WTC11 (cell line): Measurements from ENCODE around the gene NOL9. TPM values are rescaled to one million over a fixed set of nuclear protein-coding genes. Genes with fewer than 3 reads are reported as not detected.

ENCODE experiments used
- CBFB ChIP-seq: sonication (generic); formaldehyde crosslinking; IDR thresholded peaks from 2 replicates; pipeline ENCODE4 v1.8.1; 2022; ENCODE audit warnings: mild to moderate bottlenecking, low read depth, missing genetic modification reagents
- CREB1 ChIP-seq: sonication (generic); formaldehyde crosslinking; IDR thresholded peaks from 2 replicates; pipeline ENCODE4 v1.8.0; 2023; ENCODE audit warnings: mild to moderate bottlenecking, missing genetic modification reagents
- EMX1 ChIP-seq: fragments of 250-450 bp; sonication (Bioruptor Pico); IDR thresholded peaks from 2 replicates; pipeline ENCODE4 v1.8.0; 2021; ENCODE audit warnings: mild to moderate bottlenecking
- ESRRA ChIP-seq: sonication (generic); formaldehyde crosslinking; IDR thresholded peaks from 2 replicates; pipeline ENCODE4 v1.8.1; 2022; ENCODE audit warnings: mild to moderate bottlenecking, missing genetic modification reagents, borderline replicate concordance
- JAZF1 ChIP-seq: fragments of 250-450 bp; sonication (Bioruptor Pico); IDR thresholded peaks from 2 replicates; pipeline ENCODE4 v1.9.0; 2021; ENCODE audit warnings: moderate library complexity, mild to moderate bottlenecking, inconsistent platforms
- KAT7 ChIP-seq: sonication (generic); formaldehyde crosslinking; IDR thresholded peaks from 2 replicates; pipeline ENCODE4 v1.8.1; 2023; ENCODE audit warnings: missing genetic modification reagents, mild to moderate bottlenecking, borderline replicate concordance
- OVOL2 ChIP-seq: fragments of 250-450 bp; sonication (Bioruptor Pico); IDR thresholded peaks from 2 replicates; pipeline ENCODE4 v1.9.0; 2021; ENCODE audit warnings: mild to moderate bottlenecking, borderline replicate concordance
- SMAD4 ChIP-seq: sonication (generic); formaldehyde crosslinking; IDR thresholded peaks from 2 replicates; pipeline ENCODE4 v1.8.0; 2022; ENCODE audit warnings: mild to moderate bottlenecking, missing genetic modification reagents
- TEAD4 ChIP-seq: sonication (generic); formaldehyde crosslinking; IDR thresholded peaks from 2 replicates; pipeline ENCODE4 v1.8.0; 2022; ENCODE audit warnings: mild to moderate bottlenecking, missing genetic modification reagents
- ZNF121 ChIP-seq: sonication (generic); formaldehyde crosslinking; IDR thresholded peaks from 2 replicates; pipeline ENCODE4 v1.8.0; 2023; ENCODE audit warnings: missing genetic modification reagents
- ZNF396 ChIP-seq: fragments of 250-450 bp; sonication (Bioruptor Pico); IDR thresholded peaks from 2 replicates; pipeline ENCODE4 v1.8.0; 2021; ENCODE audit warnings: mild to moderate bottlenecking, moderate library complexity, borderline replicate concordance
- ZNF423 ChIP-seq: fragments of 250-450 bp; sonication (Bioruptor Pico); IDR thresholded peaks from 2 replicates; pipeline ENCODE4 v2.1.2; 2022; ENCODE audit warnings: mild to moderate bottlenecking, moderate library complexity
- ZNF671 ChIP-seq: fragments of 250-450 bp; sonication (Bioruptor Pico); IDR thresholded peaks from 2 replicates; pipeline ENCODE4 v1.8.0; 2021; ENCODE audit warnings: mild to moderate bottlenecking
- total RNA-seq: library from RNA; stranded (reverse); gene quantifications from 3 replicates; pipeline ENCODE4 v1.2.3, GENCODE V29; 2021
- TF ChIP-seq, protein P1 (sequence below): fragments of 250-450 bp; sonication (Bioruptor Pico); IDR thresholded peaks from 2 replicates; pipeline ENCODE4 v1.8.0; 2021; ENCODE audit warnings: mild to moderate bottlenecking
- TF ChIP-seq, protein P2 (sequence below): sonication (generic); formaldehyde crosslinking; IDR thresholded peaks from 2 replicates; pipeline ENCODE4 v1.8.1; 2023; ENCODE audit warnings: mild to moderate bottlenecking, moderate library complexity, missing genetic modification reagents
- TF ChIP-seq, protein P3 (sequence below): fragments of 250-450 bp; sonication (Bioruptor Pico); conservative IDR thresholded peaks from 2 replicates; pipeline ENCODE4 v1.9.0; 2021; ENCODE audit warnings: mild to moderate bottlenecking
- TF ChIP-seq, protein P4 (sequence below): sonication (generic); formaldehyde crosslinking; IDR thresholded peaks from 2 replicates; pipeline ENCODE4 v1.8.0; 2022; ENCODE audit warnings: mild to moderate bottlenecking, missing genetic modification reagents
- TF ChIP-seq, protein P5 (sequence below): sonication (generic); formaldehyde crosslinking; IDR thresholded peaks from 2 replicates; pipeline ENCODE4 v1.8.1; 2023; ENCODE audit warnings: mild to moderate bottlenecking, missing genetic modification reagents, moderate library complexity
- TF ChIP-seq, protein P6 (sequence below): sonication (generic); formaldehyde crosslinking; IDR thresholded peaks from 2 replicates; pipeline ENCODE4 v1.8.1; 2023; ENCODE audit warnings: mild to moderate bottlenecking, missing genetic modification reagents
- TF ChIP-seq, protein P7 (sequence below): sonication (generic); formaldehyde crosslinking; IDR thresholded peaks from 2 replicates; pipeline ENCODE4 v1.8.1; 2023; ENCODE audit warnings: mild to moderate bottlenecking, missing genetic modification reagents
- TF ChIP-seq, protein P8 (sequence below): sonication (generic); formaldehyde crosslinking; IDR thresholded peaks from 2 replicates; pipeline ENCODE4 v1.8.1; 2022; ENCODE audit warnings: mild to moderate bottlenecking, moderate library complexity, missing genetic modification reagents
- TF ChIP-seq, protein P9 (sequence below): sonication (generic); formaldehyde crosslinking; IDR thresholded peaks from 2 replicates; pipeline ENCODE4 v1.8.0; 2022; ENCODE audit warnings: mild to moderate bottlenecking, missing genetic modification reagents
- TF ChIP-seq, protein P10 (sequence below): fragments of 250-450 bp; sonication (Bioruptor Pico); IDR thresholded peaks from 2 replicates; pipeline ENCODE4 v1.9.0; 2021; ENCODE audit warnings: moderate library complexity, mild to moderate bottlenecking, inconsistent platforms, borderline replicate concordance
- TF ChIP-seq, protein P11 (sequence below): sonication (generic); formaldehyde crosslinking; conservative IDR thresholded peaks from 2 replicates; pipeline ENCODE4 v1.8.1; 2022; ENCODE audit warnings: mild to moderate bottlenecking, missing genetic modification reagents

NOL9 gene
- total RNA-seq, 1 experiment from 2014 or later = 37.4 TPM

DNA sequence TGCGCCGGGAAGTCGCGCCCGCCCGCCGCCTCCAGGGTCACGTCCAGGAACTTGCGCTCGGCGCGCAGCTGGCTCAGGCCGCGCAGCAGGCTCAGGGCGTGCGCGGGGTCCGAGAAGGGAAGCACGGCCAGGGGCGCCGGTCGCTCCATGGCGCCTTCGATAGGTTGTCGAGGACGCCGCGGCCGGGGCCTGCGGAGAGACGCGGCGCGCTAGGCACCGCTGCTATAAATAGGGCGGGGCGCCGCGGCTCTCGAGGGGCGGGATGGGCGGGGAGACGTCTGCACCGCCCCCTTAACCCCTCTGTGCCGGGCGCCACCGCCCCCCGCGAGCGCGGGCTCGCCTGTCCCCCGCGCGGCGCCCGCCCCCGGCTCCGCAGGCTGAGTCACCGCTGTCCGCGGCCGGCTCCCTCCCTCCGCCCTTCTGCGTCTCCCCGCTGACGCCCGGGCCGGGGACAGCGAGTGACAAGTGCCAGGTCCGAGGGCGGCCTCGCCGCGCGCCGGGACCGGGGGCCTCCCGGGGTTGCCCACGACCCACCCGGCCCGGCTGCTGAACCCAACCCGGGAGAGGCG is 48.4 kb upstream of the NOL9 start, which contains the start of gene KLHL21 (continued):
- no peak for TF ChIP-seq SMAD4 (CRISPR knock-in tag)
- TF ChIP-seq, protein P1, sequence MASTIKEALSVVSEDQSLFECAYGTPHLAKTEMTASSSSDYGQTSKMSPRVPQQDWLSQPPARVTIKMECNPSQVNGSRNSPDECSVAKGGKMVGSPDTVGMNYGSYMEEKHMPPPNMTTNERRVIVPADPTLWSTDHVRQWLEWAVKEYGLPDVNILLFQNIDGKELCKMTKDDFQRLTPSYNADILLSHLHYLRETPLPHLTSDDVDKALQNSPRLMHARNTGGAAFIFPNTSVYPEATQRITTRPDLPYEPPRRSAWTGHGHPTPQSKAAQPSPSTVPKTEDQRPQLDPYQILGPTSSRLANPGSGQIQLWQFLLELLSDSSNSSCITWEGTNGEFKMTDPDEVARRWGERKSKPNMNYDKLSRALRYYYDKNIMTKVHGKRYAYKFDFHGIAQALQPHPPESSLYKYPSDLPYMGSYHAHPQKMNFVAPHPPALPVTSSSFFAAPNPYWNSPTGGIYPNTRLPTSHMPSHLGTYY (CRISPR knock-in tag) = no peak
- TF ChIP-seq, protein P2, sequence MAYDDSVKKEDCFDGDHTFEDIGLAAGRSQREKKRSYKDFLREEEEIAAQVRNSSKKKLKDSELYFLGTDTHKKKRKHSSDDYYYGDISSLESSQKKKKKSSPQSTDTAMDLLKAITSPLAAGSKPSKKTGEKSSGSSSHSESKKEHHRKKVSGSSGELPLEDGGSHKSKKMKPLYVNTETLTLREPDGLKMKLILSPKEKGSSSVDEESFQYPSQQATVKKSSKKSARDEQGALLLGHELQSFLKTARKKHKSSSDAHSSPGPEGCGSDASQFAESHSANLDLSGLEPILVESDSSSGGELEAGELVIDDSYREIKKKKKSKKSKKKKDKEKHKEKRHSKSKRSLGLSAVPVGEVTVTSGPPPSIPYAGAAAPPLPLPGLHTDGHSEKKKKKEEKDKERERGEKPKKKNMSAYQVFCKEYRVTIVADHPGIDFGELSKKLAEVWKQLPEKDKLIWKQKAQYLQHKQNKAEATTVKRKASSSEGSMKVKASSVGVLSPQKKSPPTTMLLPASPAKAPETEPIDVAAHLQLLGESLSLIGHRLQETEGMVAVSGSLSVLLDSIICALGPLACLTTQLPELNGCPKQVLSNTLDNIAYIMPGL (CRISPR knock-in tag) = peak; percentile 72; the same call in 1 of the 2 replicates
- no peak for TF ChIP-seq ZNF396 (CRISPR knock-in tag)
- TF ChIP-seq OVOL2 = no peak
- no peak for TF ChIP-seq KAT7 (CRISPR knock-in tag)
- no peak for TF ChIP-seq ZNF423 (CRISPR knock-in tag)
- TF ChIP-seq, protein P3, sequence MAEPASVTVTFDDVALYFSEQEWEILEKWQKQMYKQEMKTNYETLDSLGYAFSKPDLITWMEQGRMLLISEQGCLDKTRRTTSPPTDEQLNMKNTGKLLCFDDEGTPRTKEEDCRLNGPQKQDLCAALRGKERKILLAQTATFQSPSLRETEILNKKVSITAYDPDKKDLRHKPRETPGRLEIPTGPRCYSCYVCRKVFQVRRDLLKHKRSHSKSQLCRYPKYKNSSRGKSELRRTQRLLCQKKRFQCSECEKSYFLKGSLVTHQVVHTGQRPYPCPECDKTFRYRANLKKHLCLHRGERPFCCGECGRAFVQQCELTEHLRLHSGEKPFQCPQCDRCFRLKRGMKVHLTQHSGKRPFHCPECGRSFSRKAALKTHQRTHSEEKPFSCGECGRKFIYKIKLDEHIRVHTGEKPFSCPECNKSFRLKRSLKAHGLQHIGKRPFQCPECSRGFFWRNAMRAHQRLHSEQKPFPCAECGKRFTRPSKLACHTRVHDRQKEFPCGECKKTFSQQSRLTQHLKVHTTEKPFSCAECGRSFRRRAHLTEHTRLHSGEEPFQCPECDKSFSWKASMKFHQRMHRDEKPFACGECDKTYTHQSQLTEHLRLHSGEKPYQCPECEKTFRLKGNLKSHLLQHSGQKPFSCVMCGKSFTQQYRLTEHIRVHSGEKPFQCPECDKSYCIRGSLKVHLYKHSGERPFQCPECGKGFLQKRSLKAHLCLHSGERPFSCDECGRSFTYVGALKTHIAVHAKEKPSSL (CRISPR knock-in tag) = no peak
- 0 out of 2 replicates have a peak, but pooled peaks have one; percentile 6 for TF ChIP-seq ESRRA (CRISPR knock-in tag)
- no peak for TF ChIP-seq CBFB
- TF ChIP-seq, protein P4, sequence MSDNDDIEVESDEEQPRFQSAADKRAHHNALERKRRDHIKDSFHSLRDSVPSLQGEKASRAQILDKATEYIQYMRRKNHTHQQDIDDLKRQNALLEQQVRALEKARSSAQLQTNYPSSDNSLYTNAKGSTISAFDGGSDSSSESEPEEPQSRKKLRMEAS = no peak
- TF ChIP-seq, protein P5, sequence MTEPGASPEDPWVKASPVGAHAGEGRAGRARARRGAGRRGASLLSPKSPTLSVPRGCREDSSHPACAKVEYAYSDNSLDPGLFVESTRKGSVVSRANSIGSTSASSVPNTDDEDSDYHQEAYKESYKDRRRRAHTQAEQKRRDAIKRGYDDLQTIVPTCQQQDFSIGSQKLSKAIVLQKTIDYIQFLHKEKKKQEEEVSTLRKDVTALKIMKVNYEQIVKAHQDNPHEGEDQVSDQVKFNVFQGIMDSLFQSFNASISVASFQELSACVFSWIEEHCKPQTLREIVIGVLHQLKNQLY (CRISPR knock-in tag) = no peak
- no peak for TF ChIP-seq EMX1 (CRISPR knock-in tag)
- no peak for TF ChIP-seq ZNF121
- TF ChIP-seq, protein P6, sequence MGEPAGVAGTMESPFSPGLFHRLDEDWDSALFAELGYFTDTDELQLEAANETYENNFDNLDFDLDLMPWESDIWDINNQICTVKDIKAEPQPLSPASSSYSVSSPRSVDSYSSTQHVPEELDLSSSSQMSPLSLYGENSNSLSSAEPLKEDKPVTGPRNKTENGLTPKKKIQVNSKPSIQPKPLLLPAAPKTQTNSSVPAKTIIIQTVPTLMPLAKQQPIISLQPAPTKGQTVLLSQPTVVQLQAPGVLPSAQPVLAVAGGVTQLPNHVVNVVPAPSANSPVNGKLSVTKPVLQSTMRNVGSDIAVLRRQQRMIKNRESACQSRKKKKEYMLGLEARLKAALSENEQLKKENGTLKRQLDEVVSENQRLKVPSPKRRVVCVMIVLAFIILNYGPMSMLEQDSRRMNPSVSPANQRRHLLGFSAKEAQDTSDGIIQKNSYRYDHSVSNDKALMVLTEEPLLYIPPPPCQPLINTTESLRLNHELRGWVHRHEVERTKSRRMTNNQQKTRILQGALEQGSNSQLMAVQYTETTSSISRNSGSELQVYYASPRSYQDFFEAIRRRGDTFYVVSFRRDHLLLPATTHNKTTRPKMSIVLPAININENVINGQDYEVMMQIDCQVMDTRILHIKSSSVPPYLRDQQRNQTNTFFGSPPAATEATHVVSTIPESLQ (CRISPR knock-in tag) = no peak
- TF ChIP-seq, protein P7, sequence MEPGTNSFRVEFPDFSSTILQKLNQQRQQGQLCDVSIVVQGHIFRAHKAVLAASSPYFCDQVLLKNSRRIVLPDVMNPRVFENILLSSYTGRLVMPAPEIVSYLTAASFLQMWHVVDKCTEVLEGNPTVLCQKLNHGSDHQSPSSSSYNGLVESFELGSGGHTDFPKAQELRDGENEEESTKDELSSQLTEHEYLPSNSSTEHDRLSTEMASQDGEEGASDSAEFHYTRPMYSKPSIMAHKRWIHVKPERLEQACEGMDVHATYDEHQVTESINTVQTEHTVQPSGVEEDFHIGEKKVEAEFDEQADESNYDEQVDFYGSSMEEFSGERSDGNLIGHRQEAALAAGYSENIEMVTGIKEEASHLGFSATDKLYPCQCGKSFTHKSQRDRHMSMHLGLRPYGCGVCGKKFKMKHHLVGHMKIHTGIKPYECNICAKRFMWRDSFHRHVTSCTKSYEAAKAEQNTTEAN (CRISPR knock-in tag) = 0 out of 2 replicates have a peak, but pooled peaks have one; percentile 20
- TF ChIP-seq, protein P8, sequence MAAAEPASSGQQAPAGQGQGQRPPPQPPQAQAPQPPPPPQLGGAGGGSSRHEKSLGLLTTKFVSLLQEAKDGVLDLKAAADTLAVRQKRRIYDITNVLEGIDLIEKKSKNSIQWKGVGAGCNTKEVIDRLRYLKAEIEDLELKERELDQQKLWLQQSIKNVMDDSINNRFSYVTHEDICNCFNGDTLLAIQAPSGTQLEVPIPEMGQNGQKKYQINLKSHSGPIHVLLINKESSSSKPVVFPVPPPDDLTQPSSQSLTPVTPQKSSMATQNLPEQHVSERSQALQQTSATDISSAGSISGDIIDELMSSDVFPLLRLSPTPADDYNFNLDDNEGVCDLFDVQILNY (CRISPR knock-in tag) = 0 out of 2 replicates have a peak, but pooled peaks have one; percentile 21
- TF ChIP-seq, protein P9, sequence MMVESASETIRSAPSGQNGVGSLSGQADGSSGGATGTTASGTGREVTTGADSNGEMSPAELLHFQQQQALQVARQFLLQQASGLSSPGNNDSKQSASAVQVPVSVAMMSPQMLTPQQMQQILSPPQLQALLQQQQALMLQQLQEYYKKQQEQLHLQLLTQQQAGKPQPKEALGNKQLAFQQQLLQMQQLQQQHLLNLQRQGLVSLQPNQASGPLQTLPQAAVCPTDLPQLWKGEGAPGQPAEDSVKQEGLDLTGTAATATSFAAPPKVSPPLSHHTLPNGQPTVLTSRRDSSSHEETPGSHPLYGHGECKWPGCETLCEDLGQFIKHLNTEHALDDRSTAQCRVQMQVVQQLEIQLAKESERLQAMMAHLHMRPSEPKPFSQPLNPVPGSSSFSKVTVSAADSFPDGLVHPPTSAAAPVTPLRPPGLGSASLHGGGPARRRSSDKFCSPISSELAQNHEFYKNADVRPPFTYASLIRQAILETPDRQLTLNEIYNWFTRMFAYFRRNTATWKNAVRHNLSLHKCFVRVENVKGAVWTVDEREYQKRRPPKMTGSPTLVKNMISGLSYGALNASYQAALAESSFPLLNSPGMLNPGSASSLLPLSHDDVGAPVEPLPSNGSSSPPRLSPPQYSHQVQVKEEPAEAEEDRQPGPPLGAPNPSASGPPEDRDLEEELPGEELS (CRISPR knock-in tag) = 0 out of 2 replicates have a peak, but pooled peaks have one; percentile 4
- TF ChIP-seq, protein P10, sequence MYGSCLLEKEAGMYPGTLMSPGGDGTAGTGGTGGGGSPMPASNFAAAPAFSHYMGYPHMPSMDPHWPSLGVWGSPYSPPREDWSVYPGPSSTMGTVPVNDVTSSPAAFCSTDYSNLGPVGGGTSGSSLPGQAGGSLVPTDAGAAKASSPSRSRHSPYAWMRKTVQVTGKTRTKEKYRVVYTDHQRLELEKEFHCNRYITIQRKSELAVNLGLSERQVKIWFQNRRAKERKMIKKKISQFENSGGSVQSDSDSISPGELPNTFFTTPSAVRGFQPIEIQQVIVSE (CRISPR knock-in tag) = no peak
- TF ChIP-seq TEAD4 (CRISPR knock-in tag) = no peak
- TF ChIP-seq, protein P11, sequence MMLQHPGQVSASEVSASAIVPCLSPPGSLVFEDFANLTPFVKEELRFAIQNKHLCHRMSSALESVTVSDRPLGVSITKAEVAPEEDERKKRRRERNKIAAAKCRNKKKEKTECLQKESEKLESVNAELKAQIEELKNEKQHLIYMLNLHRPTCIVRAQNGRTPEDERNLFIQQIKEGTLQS (CRISPR knock-in tag) = no peak
- no peak for TF ChIP-seq JAZF1 (CRISPR knock-in tag)
- no peak for TF ChIP-seq ZNF671 (CRISPR knock-in tag)
- TF ChIP-seq CREB1 (CRISPR knock-in tag) = 0 out of 2 replicates have a peak, but pooled peaks have one; percentile 0
